Measurements from ENCODE around the gene MIER2.

MIER2 gene

DNA sequence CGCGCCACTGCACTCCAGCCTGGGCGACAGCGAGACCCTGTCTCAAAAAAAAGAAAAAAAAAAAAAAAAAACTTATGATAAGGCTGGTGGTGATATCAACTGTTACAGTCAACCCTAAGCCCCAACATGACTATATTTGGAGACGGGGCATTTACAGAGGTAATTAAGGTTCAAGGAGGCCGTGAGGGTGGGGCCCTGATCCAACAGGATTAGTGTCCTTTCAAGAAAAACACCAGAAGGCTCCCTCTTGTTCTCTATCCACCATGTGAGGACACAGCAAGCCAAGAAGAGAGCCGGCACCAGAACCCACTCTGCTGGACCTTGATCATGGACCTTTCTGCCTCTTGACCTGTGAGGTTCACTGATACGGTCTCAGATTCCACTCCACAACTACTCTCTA, 14.1 kb downstream of the MIER2 start:
- no peak for DNase-seq (ENCODE audit: low spot score)

- DNase-seq (ENCODE audit: low spot score), result no peak
Observed at GRCh38 chr19:329876-330275, 14.7 kb downstream of the MIER2 start.

GRCh38 chr19:328025-328505, 16.5 kb downstream of the MIER2 start:
- DNase-seq (ENCODE audit: low spot score), result no peak

DNA sequence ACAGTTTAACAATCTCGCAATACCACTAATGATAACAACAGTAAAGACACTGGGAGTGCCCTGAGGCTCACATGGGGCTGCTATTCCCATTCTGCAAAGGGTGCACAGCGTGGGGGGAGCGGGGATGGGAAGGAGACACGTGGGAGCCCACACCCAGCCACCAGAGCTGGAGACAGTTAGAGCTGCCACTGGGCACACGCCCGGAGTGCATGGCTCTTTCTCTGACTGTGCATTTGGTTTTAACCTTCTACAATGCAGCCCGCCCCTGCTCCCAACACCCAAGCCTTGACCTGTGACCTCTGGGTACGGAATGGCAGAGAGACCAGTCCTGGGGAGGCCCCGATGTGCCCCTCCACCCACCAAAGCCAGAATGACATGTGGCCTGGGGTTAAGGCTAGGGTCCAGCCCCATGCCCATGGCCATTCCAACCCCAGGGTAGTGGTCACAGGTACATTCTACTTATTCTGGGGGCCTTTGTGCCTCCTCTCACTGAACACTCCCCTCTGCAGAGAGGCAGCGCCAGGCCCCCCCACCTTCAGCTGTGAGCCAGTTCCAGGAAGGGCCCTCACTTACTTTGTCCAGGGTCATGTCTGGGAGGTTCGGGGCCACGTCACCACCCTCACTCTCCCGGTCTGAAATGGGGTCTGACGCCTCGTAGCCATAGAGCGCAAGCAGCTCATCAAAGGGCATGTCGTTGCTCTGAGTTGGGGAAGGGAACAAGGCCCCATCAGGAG, 17.1 kb downstream of the MIER2 start:
- no peak for DNase-seq (ENCODE audit: low spot score)

- no peak for DNase-seq (ENCODE audit: low spot score)
Observed at GRCh38 chr19:326871-327270, 17.7 kb downstream of the MIER2 start.

DNA sequence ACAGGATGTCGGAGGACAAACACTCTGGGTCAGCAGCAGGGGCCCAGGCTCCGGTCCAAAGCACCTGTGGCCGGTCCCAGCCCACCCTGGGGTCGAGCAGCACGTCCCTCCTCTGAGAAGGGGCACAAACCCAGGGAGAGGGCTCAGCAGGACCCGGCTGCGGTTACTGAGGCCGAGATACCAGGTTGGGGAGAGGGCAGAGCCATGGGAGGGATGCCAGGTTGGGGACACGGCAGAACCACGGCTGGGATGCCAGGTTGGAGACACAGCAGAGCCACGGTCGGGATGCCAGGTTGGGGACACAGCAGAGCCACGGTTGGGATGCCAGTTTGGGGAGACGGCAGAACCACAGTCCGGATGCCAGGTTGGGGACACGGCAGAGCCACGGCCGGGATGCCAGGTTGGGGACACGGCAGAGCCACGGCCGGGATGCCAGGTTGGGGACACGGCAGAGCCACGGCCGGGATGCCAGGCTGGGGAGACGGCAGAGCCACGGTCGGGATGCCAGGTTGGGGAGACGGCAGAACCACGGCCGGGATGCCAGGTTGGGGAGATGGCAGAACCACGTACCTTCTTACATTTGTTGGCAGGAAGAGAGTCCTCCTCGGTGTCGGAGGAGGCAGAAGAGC, 18.5 kb downstream of the MIER2 start:
- DNase-seq (ENCODE audit: low spot score), result no peak

DNA sequence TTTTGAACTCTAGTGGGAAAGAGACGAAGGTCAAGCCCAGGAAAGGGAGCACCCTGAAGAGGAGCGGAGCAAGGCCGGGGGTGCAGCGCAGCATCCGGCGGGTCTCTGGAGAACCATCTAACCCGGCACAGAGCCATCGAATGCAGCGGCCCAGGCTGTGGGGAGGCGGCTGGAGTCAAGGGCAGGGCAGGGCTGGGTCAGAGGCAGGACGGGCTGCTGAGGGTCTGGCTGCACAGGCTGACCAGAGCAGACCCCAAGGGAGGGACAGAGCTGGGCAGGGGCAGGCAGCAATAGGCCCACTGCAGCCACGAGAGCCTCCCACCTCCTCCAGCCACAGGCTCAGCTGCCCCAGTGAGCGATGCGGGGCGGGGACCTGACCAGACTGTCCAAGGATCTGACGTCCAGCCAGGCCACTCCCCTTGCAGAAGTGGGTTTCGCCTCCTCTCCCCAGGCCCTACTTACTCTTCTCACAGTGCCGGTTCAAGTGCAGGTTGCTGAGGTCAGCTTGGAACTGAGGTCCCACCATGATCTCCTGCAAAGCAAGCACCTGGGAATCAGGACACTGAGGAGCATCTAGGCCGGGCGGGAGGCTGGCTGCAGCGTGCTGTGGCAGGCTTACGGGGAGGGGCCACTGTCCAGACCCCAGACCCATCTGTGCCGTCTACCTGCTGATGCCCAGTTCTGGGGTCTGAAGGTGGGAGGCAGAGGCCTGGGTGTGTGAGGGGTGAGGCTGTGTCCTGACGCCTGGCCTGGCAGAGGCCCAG, 19.2 kb downstream of the MIER2 start:
- DNase-seq (ENCODE audit: low spot score), result no peak

- no peak for DNase-seq (ENCODE audit: low spot score)
Observed at GRCh38 chr19:324716-325115, 19.9 kb downstream of the MIER2 start.

GRCh38 chr19:322616-323015, 22.0 kb downstream of the MIER2 start:
- no peak for DNase-seq (ENCODE audit: low spot score)

DNA sequence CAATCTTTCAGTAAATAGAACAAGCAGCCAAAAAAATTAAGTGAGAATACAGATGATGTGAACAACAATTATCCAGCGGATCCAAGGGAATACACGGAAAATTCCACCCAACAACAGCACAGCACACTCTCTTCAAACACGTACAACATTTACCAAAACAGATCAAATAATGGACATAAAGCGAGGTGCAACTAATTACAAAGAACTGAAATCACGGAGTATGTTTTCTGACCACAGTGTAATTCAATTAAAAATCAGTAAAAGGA, 26.2 kb downstream of the MIER2 start:
- no peak for DNase-seq (ENCODE audit: low spot score)

DNA sequence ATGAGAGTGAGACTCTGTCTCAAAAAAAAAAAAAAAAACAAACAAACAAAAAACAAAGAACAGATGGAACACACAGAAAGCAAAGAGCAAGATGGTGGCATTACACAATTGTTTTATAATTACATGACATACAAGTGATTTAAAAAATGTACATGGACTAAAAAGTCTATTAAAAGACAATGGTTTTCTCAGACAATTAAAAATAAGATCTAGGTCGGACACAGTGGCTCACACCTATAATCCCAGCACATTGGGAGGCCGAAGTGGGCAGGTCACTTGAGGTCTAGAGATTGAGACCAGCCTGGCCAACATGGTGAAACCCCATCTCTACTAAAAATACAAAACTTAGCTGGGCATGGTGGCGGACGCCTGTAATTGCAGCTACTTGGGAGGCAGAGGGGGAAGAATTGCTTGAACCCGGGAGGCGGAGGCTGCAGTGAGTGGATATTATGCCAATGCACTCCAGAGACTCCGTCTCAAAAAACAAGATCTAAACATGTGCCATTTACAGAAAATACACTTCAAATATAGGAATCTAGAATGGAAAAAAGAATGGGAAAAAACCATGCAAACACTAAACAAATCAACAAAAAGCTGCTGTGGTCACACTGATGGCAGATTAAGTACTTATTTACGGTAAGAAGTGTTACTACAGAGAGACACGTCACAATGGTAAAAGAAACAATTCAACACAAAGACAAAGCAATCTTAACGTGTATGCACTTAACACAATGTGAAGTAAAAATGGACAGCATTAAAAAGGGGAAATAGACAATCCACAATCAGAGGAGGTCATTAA, 26.7 kb downstream of the MIER2 start:
- DNase-seq (ENCODE audit: low spot score), result no peak

DNA sequence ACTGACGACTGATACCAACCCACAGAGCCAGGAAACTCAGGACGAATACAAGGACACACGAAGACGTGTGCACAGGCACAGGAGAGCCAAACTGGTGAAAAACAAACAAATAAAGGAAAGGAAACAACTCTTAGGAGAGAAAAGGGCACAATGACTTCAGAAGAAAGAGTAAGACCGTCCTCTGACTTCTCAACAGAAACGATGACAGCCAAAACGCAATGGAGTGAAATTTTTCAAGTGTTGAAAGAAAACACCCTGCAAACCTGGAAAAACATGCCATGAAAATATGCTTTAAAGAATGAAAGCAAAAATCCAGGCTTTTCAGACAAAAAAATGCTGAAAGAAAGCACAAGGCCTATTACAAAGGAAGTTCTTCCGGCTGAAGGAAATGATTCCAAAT, 28.8 kb downstream of the MIER2 start:
- no peak for DNase-seq (ENCODE audit: low spot score)

DNA sequence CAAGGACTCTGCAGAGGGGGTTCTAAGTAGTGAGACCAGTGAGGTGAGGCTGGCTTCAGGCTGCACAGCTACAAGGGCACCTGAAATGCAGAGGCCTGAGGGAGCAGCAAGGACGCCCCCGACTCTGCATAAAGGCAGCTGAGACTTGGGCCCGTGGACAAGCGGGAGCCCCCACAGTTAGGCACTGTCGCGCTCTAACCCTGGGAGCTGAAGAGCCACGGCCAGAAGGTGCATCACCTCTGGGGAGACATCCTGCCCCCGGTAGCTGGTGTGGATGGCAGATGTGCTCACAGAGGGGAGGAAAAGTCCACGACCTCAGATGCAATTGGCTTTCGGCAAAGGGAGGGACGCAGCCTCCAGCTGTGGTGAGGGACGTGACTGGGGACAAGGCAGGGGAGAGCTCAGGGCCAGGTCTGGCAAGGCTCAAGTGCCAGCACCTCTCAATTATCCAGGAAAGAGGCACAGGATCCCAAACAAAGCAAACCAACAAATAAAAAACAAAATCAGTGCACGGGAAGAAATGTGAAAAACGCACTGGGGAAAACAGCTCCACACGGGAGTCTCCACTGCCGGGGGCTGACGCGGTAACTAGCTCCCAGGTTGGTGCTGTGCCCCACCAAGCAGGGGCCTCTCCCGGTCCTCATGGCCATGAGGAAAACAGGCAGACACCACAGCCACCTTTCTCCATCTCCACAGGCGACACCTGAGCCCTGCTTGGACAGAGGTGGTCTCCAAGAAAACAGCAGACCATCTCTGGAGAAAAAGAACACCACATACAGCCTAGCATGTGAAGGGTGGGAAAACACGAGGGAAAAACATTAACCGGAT, 30.4 kb downstream of the MIER2 start:
- no peak for DNase-seq (ENCODE audit: low spot score)

DNA sequence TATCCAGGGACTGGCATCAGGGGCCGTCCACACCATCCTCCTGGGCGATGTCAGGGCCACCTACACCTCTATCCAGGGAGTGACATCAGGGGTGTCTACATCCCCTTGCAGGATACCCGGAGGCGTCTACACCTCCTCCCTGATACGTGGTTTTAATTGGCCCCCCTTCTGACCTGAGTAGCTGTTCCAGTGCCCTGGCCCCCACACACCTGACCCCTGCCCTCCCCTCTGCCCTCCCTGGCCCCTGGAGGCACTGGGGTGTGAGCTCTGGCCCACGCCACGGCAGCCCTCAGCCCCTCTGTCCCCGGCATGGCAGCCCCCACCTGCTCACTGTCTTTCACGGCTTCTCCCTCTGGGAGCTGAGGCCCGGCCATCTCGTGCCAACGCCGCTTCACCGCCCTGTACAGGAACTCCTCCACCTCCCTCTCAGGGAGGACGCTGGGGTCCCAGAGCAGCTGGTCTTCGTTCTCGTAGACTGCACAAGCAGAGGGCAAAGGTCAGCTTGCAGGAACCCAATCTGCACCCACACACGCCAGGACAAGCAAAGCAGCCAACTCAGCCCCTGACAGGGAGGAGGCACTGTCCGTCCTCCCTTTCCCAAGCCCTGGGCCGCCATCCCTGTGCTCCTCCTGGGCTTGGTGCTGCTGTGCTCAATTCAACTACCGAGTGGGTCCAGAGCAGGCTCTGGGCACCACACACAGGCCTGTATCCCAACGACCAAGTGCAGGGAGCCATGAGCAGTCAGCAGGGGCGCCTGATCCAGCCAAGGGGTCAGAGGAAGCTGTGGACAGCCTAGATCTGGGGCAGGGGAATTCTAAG, 31.2 kb downstream of the MIER2 start:
- DNase-seq (ENCODE audit: low spot score), result no peak

DNA sequence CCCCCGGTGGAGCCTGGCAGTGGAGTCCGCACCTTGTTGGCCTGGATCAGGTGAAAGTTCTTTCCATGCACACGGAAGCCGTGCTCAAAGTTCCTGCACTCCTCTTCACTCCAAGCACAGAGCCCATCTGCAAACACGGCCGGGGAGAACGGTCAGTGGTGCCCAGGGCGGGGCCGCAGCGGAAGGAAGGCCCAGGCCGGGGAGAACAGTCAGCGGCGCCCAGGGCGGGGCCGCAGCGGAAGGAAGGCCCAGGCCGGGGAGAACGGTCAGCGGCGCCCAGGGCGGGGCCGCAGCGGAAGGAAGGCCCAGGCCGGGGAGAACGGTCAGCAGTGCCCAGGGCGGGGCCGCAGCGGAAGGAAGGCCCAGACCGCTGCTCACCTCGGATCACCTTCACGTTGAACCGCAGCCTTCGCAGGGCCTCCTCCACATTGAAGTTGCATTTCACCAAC, 32.8 kb downstream of the MIER2 start:
- DNase-seq (ENCODE audit: low spot score), result no peak

- DNase-seq (ENCODE audit: low spot score), result no peak
Observed at GRCh38 chr19:310781-311496, 33.7 kb downstream of the MIER2 start.

GRCh38 chr19:310141-310651, 34.4 kb downstream of the MIER2 start:
- no peak for DNase-seq (ENCODE audit: low spot score)

- DNase-seq (ENCODE audit: low spot score), result no peak
Observed at GRCh38 chr19:309206-309565, 35.4 kb downstream of the MIER2 start.

DNA sequence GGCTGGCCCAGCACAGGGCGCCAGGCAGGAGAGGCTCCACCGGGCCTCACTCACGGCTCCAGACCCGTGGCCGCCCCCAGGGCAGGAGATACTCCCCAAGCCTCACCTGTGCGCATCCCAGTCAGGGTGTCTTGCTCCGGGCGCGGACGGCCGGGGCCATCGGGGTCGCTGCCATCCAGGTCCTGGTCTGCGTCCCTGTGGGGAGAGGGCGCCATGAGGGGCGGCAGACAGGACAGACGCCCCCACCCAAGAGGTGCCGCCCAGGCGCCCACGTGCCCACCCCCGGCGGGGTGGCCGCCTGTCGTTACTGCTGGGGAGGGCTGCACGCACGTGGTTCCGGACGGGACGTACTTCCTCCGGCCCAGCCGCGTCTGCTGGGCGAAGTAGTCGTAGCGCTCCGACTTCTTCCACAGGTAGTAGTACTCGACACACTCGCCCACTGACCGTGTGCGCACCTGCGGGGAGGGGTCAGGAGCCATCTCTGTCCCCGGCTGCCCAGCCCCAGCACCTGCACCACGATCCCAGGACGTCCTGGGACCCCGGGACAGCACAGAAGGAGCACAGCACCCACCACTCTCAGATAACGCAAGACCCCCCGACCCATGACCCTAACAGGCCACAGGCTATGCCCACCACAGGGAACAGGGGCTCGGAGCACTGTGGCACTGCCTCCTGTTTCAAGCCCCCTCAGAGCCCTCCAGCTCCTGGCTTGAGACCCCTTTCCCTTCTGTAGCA, 36.0 kb downstream of the MIER2 start:
- no peak for DNase-seq (ENCODE audit: low spot score)
